ENCODE measurements around the gene PPFIA1.

- peak in 1 of 2 experiments; percentile 31; a peak in 1 of 3 replicates for TF ChIP-seq POLR2A (IDR thresholded peaks at IDR 0.05; ENCODE audit: control extremely low read depth in 1 of 2, low read depth in 2 of 2, low read length in 2 of 2)
- no peak for TF ChIP-seq BRCA1 (IDR thresholded peaks at IDR 0.05; ENCODE audit: low read depth, low read length)
- no peak for TF ChIP-seq CHD2 (IDR thresholded peaks at IDR 0.05; ENCODE audit: low read length)
- TF ChIP-seq, protein P1, sequence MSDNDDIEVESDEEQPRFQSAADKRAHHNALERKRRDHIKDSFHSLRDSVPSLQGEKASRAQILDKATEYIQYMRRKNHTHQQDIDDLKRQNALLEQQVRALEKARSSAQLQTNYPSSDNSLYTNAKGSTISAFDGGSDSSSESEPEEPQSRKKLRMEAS (IDR thresholded peaks at IDR 0.05), result 0 out of 2 replicates have a peak, but pooled peaks have one; percentile 15
- no peak for TF ChIP-seq CBX5 (IDR thresholded peaks at IDR 0.05; ENCODE audit: low read depth, low read length)
- TF ChIP-seq USF2 (IDR thresholded peaks at IDR 0.05; ENCODE audit: low read length), result no peak
- TF ChIP-seq ATF3 (IDR thresholded peaks at IDR 0.05; ENCODE audit: insufficient read depth, low read depth, low read length), result no peak
- no peak for TF ChIP-seq CTCF (IDR thresholded peaks at IDR 0.05; ENCODE audit: control extremely low read depth in 1 of 3, insufficient read depth in 1 of 3, low read depth in 1 of 3, low read length in 3 of 3)
- TF ChIP-seq CREB1 (IDR thresholded peaks at IDR 0.05), result no peak
- no peak for TF ChIP-seq POLR2AphosphoS5 (IDR thresholded peaks at IDR 0.05; ENCODE audit: low read depth, low read length)
These were observed 129.2 kb downstream of the PPFIA1 start for GRCh38 chr11:70399681-70400112.

Data from H1 (cell line).